Gastroesophageal sphincter (tissue), 3 donors: Measurements from ENCODE around the gene PATJ.

Source experiments
- CTCF ChIP-seq, 4 experiments: fragments of 200-600 bp in 2 of 4; fragments of 450-650 bp in 2 of 4; sonication (generic) in 1 of 4; IDR thresholded peaks; one replicate each; pipeline ENCODE4 v1.5.1; 2017 to 2019; ENCODE audit warnings: antibody characterized with exemption in 4 of 4, mild to moderate bottlenecking in 2 of 4, moderate library complexity in 2 of 4
- POLR2A ChIP-seq, 2 donors: fragments of 450-650 bp; IDR thresholded peaks; one replicate each; pipeline ENCODE4 v1.6.1; 2017; ENCODE audit warnings: antibody characterized with exemption in 2 of 2, mild to moderate bottlenecking in 2 of 2, moderate library complexity in 1 of 2

GRCh38 chr1:61953790-61954150 lies 211.5 kb downstream of the PATJ start:
- TF ChIP-seq CTCF (IDR thresholded peaks at IDR 0.05): no peak
- no peak for TF ChIP-seq POLR2A (IDR thresholded peaks at IDR 0.05)
